ENCODE data around the gene CADM2.

Gene CADM2

GRCh38 chr3:85922374-85922773, 963.6 kb downstream of the CADM2 start (continued):
- TF ChIP-seq ZNF423 (tag by site-specific recombination; IDR thresholded peaks at IDR 0.05), result no peak
- TF ChIP-seq, protein P1, sequence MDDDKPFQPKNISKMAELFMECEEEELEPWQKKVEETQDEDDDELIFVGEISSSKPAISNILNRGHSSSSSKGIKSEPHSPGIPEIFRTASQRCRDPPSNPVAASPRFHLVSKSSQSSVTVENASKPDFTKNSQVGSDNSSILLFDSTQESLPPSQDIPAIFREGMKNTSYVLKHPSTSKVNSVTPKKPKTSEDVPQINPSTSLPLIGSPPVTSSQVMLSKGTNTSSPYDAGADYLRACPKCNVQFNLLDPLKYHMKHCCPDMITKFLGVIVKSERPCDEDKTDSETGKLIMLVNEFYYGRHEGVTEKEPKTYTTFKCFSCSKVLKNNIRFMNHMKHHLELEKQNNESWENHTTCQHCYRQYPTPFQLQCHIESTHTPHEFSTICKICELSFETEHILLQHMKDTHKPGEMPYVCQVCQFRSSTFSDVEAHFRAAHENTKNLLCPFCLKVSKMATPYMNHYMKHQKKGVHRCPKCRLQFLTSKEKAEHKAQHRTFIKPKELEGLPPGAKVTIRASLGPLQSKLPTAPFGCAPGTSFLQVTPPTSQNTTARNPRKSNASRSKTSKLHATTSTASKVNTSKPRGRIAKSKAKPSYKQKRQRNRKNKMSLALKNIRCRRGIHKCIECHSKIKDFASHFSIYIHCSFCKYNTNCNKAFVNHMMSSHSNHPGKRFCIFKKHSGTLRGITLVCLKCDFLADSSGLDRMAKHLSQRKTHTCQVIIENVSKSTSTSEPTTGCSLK (tag by site-specific recombination; IDR thresholded peaks at IDR 0.05), result no peak
- TF ChIP-seq ZNF629 (tag by site-specific recombination; IDR thresholded peaks at IDR 0.05), result no peak
- no peak for TF ChIP-seq ZNF184 (tag by site-specific recombination; IDR thresholded peaks at IDR 0.05)
- no peak for TF ChIP-seq ZXDB (tag by site-specific recombination; IDR thresholded peaks at IDR 0.05)
- TF ChIP-seq ZBTB1 (tag by site-specific recombination; IDR thresholded peaks at IDR 0.05), result no peak
- TF ChIP-seq ZFP41 (tag by site-specific recombination; IDR thresholded peaks at IDR 0.05; ENCODE audit: borderline replicate concordance), result no peak
- no peak for TF ChIP-seq ZFP3 (tag by site-specific recombination; IDR thresholded peaks at IDR 0.05; ENCODE audit: low read depth)
- TF ChIP-seq KLF7 (tag by site-specific recombination; IDR thresholded peaks at IDR 0.05; ENCODE audit: borderline replicate concordance), result no peak

GRCh38 chr3:85930718-85931117, 971.9 kb downstream of the CADM2 start:
- Histone ChIP-seq H3K4me3 (ENCODE audit: low read depth, low read length) (no peak overlapping the region), H3K36me3 (ENCODE audit: control insufficient read depth in 2 of 2, insufficient read depth in 1 of 2, low read length in 2 of 2) (no peaks in the 10 kb centered on the region), H3K9me3 (ENCODE audit: control insufficient read depth, insufficient read depth, low read depth, low read length) (no peaks in the 10 kb centered on the region), H3K27ac (ENCODE audit: extremely low read depth, low read depth, low read length) (no peak overlapping the region), H3K4me1 (ENCODE audit: control insufficient read depth, insufficient read depth, low read length) (no peaks in the 10 kb centered on the region)
- ChIA-PET POLR2A (no interaction called here), CTCF (no interaction called here)
- no peak for TF ChIP-seq ZBTB26 (tag by site-specific recombination; optimal IDR thresholded peaks at IDR 0.05)
- no peak for TF ChIP-seq ZNF16 (tag by site-specific recombination; IDR thresholded peaks at IDR 0.05; ENCODE audit: low read depth)
- no peak for TF ChIP-seq ZNF148 (tag by site-specific recombination; IDR thresholded peaks at IDR 0.05; ENCODE audit: borderline replicate concordance)
- no peak for TF ChIP-seq SCRT1 (tag by site-specific recombination; IDR thresholded peaks at IDR 0.05; ENCODE audit: borderline replicate concordance)
- no peak for TF ChIP-seq ZNF76 (tag by site-specific recombination; IDR thresholded peaks at IDR 0.05; ENCODE audit: borderline replicate concordance, low read depth)
- TF ChIP-seq, protein P2, sequence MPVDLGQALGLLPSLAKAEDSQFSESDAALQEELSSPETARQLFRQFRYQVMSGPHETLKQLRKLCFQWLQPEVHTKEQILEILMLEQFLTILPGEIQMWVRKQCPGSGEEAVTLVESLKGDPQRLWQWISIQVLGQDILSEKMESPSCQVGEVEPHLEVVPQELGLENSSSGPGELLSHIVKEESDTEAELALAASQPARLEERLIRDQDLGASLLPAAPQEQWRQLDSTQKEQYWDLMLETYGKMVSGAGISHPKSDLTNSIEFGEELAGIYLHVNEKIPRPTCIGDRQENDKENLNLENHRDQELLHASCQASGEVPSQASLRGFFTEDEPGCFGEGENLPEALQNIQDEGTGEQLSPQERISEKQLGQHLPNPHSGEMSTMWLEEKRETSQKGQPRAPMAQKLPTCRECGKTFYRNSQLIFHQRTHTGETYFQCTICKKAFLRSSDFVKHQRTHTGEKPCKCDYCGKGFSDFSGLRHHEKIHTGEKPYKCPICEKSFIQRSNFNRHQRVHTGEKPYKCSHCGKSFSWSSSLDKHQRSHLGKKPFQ (tag by site-specific recombination; IDR thresholded peaks at IDR 0.05), result no peak
- TF ChIP-seq SP3 (tag by site-specific recombination; IDR thresholded peaks at IDR 0.05), result no peak
- TF ChIP-seq ZNF335 (tag by site-specific recombination; conservative IDR thresholded peaks at IDR 0.05), result no peak
- no peak for TF ChIP-seq ZNF416 (tag by site-specific recombination; IDR thresholded peaks at IDR 0.05)
- no peak for TF ChIP-seq ZNF521 (tag by site-specific recombination; IDR thresholded peaks at IDR 0.05)
